ENCODE results near the gene CLDN14. TPM values are rescaled to one million over a fixed set of nuclear protein-coding genes. Genes with fewer than 3 reads are reported as not detected.

Gene CLDN14
- total RNA-seq, 2 donors from 2014 or later: not detected

- Histone ChIP-seq H3K4me3 (no peak overlapping the region), H3K9me3 (no peaks in the 10 kb centered on the region), H3K27ac (no peak overlapping the region), H3K36me3 (no peaks in the 10 kb centered on the region), H3K4me1 (replicated peaks) (no peaks in the 10 kb centered on the region), H3K27me3 (replicated peaks; ENCODE audit: insufficient read depth) (no peaks in the 10 kb centered on the region)
- intact Hi-C loops (cut with DNase I): no loop called here
- WGBS: 89% methylated on average over 14 of the region's 14 CpGs
- TF ChIP-seq POLR2A (IDR thresholded peaks at IDR 0.05): no peak
- TF ChIP-seq CTCF (IDR thresholded peaks at IDR 0.05): no peak
- DNase-seq (ENCODE audit: low spot score): no peak
Observed at GRCh38 chr21:36419241-36419640, 60.7 kb downstream of the CLDN14 start.

GRCh38 chr21:36415375-36415774 lies 64.5 kb downstream of the CLDN14 start:
- Histone ChIP-seq H3K4me1 (replicated peaks) (no peaks in the 10 kb centered on the region), H3K27me3 (replicated peaks; ENCODE audit: insufficient read depth) (no peaks in the 10 kb centered on the region), H3K9me3 (no peaks in the 10 kb centered on the region), H3K27ac (no peak overlapping the region), H3K36me3 (no peaks in the 10 kb centered on the region), H3K4me3 (no peak overlapping the region)
- WGBS: 89% methylated on average over 6 of the region's 6 CpGs
- intact Hi-C loops (cut with DNase I): no loop called here
- TF ChIP-seq POLR2AphosphoS5 (IDR thresholded peaks at IDR 0.05) (no peak), POLR2A (IDR thresholded peaks at IDR 0.05) (no peak)
- no peak for DNase-seq (ENCODE audit: low spot score)

GRCh38 chr21:36412916-36413315 lies 67.0 kb downstream of the CLDN14 start:
- Histone ChIP-seq H3K4me1 (replicated peaks) (no peaks in the 10 kb centered on the region), H3K4me3 (no peak overlapping the region), H3K36me3 (no peaks in the 10 kb centered on the region), H3K27me3 (replicated peaks; ENCODE audit: insufficient read depth) (no peaks in the 10 kb centered on the region), H3K9me3 (no peaks in the 10 kb centered on the region), H3K27ac (no peak overlapping the region)
- TF ChIP-seq POLR2A (IDR thresholded peaks at IDR 0.05) (no peak), POLR2AphosphoS5 (IDR thresholded peaks at IDR 0.05) (no peak)
- DNase-seq (ENCODE audit: low spot score): no peak
- intact Hi-C loops (cut with DNase I): no loop called here
- WGBS: 89% methylated on average over 11 of the region's 11 CpGs

- intact Hi-C loops (cut with DNase I): no loop called here
- no peak for DNase-seq (ENCODE audit: low spot score)
- no peak for TF ChIP-seq POLR2AphosphoS5 (IDR thresholded peaks at IDR 0.05)
- TF ChIP-seq POLR2A (IDR thresholded peaks at IDR 0.05): no peak
- no peaks in the 10 kb centered on the region for H3K27me3 ChIP-seq (replicated peaks; ENCODE audit: insufficient read depth)
- H3K27ac ChIP-seq: no peak overlapping the region
- no peaks in the 10 kb centered on the region for H3K36me3 ChIP-seq
- WGBS: 98% methylated on average over 10 of the region's 10 CpGs
- no peaks in the 10 kb centered on the region for H3K4me1 ChIP-seq (replicated peaks)
- no peak overlapping the region for H3K4me3 ChIP-seq
- H3K9me3 ChIP-seq: no peaks in the 10 kb centered on the region
Observed at GRCh38 chr21:36411301-36411700, 68.6 kb downstream of the CLDN14 start.

Other genes with a start within 250 kb of the CLDN14 start
- gene MORC3, start 159.9 kb downstream of the CLDN14 start, total RNA-seq: 10 to 100 TPM; 34.8 to 42.0 TPM
- gene CHAF1B, start 94.7 kb downstream of the CLDN14 start, total RNA-seq: 1 to 10 TPM; 4.2 to 4.9 TPM
- gene SIM2, start 219.0 kb upstream of the CLDN14 start, total RNA-seq: 10 to 100 TPM in 1 of 2 donors, 1 to 10 TPM in 1; 1.0 to 16.3 TPM

Data from prostate gland (tissue), 2 donors.